ENCODE results near the gene SMYD3.

Gene SMYD3

GRCh38 chr1:246134789-246135188, 372.3 kb downstream of the SMYD3 start (continued):
- no peak for TF ChIP-seq ZNF621 (tag by site-specific recombination; IDR thresholded peaks at IDR 0.05)
- TF ChIP-seq ZNF549 (tag by site-specific recombination; IDR thresholded peaks at IDR 0.05): no peak
- no peak for TF ChIP-seq IKZF3 (tag by site-specific recombination; IDR thresholded peaks at IDR 0.05)

DNA sequence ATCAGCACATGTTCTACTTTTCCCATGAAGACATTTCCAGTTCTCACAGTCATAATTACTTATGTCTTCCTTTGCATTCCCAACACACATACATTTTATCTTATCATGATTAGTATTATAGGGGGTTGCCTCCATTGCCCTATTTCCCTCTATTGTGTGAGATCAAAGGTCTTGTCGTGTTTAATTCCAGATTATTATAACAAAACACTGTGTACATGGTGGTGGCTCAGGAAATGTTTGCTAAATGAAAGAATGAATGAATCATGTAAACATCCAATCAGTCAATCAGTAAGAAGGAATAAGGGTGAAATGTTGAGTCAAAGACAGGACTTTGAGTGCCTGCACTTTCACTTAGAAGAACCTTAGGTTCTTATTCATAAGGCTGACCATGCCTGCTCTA, 376.0 kb downstream of the SMYD3 start:
- POLR2A ChIA-PET: no interaction called here
- Histone ChIP-seq H3K4me3 (ENCODE audit: low read depth, low read length) (no peak overlapping the region), H3K4me1 (ENCODE audit: control insufficient read depth, insufficient read depth, low read length) (no peaks in the 10 kb centered on the region), H3K36me3 (ENCODE audit: control insufficient read depth in 2 of 2, insufficient read depth in 1 of 2, low read length in 2 of 2) (no peaks in the 10 kb centered on the region), H3K27ac (ENCODE audit: extremely low read depth, low read depth, low read length) (no peak overlapping the region), H3K9me3 (ENCODE audit: control insufficient read depth, insufficient read depth, low read depth, low read length) (no peaks in the 10 kb centered on the region)
- CTCF ChIA-PET: no interaction called here
- TF ChIP-seq ZBTB44 (tag by site-specific recombination; IDR thresholded peaks at IDR 0.05): no peak
- no peak for TF ChIP-seq ZBTB48 (tag by site-specific recombination; IDR thresholded peaks at IDR 0.05)
- TF ChIP-seq ZNF692 (tag by site-specific recombination; IDR thresholded peaks at IDR 0.05): no peak
- TF ChIP-seq, protein P1, sequence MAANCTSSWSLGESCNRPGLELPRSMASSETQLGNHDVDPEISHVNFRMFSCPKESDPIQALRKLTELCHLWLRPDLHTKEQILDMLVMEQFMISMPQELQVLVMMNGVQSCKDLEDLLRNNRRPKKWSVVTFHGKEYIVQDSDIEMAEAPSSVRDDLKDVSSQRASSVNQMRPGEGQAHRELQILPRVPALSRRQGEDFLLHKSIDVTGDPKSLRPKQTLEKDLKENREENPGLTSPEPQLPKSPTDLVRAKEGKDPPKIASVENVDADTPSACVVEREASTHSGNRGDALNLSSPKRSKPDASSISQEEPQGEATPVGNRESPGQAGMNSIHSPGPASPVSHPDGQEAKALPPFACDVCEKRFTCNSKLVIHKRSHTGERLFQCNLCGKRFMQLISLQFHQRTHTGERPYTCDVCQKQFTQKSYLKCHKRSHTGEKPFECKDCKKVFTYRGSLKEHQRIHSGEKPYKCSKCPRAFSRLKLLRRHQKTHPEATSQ (tag by site-specific recombination; IDR thresholded peaks at IDR 0.05): no peak
- TF ChIP-seq, protein P2, sequence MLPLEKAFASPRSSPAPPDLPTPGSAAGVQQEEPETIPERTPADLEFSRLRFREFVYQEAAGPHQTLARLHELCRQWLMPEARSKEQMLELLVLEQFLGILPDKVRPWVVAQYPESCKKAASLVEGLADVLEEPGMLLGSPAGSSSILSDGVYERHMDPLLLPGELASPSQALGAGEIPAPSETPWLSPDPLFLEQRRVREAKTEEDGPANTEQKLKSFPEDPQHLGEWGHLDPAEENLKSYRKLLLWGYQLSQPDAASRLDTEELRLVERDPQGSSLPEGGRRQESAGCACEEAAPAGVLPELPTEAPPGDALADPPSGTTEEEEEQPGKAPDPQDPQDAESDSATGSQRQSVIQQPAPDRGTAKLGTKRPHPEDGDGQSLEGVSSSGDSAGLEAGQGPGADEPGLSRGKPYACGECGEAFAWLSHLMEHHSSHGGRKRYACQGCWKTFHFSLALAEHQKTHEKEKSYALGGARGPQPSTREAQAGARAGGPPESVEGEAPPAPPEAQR (tag by site-specific recombination; IDR thresholded peaks at IDR 0.05): no peak
- no peak for TF ChIP-seq ZNF214 (tag by site-specific recombination; IDR thresholded peaks at IDR 0.05; ENCODE audit: borderline replicate concordance)
- no peak for TF ChIP-seq ZNF830 (tag by site-specific recombination; IDR thresholded peaks at IDR 0.05; ENCODE audit: low read depth)
- TF ChIP-seq KLF8 (tag by site-specific recombination; IDR thresholded peaks at IDR 0.05): no peak
- no peak for TF ChIP-seq ZNF175 (tag by site-specific recombination; IDR thresholded peaks at IDR 0.05)
- no peak for TF ChIP-seq ZSCAN30 (tag by site-specific recombination; IDR thresholded peaks at IDR 0.05)
- no peak for TF ChIP-seq ZNF626 (tag by site-specific recombination; IDR thresholded peaks at IDR 0.05)
- no peak for TF ChIP-seq GLI4 (tag by site-specific recombination; IDR thresholded peaks at IDR 0.05)
- no peak for TF ChIP-seq GLIS2 (tag by site-specific recombination; IDR thresholded peaks at IDR 0.05)
- TF ChIP-seq ZNF558 (tag by site-specific recombination; IDR thresholded peaks at IDR 0.05): no peak
- no peak for TF ChIP-seq ZNF776 (tag by site-specific recombination; IDR thresholded peaks at IDR 0.05; ENCODE audit: borderline replicate concordance)

DNA sequence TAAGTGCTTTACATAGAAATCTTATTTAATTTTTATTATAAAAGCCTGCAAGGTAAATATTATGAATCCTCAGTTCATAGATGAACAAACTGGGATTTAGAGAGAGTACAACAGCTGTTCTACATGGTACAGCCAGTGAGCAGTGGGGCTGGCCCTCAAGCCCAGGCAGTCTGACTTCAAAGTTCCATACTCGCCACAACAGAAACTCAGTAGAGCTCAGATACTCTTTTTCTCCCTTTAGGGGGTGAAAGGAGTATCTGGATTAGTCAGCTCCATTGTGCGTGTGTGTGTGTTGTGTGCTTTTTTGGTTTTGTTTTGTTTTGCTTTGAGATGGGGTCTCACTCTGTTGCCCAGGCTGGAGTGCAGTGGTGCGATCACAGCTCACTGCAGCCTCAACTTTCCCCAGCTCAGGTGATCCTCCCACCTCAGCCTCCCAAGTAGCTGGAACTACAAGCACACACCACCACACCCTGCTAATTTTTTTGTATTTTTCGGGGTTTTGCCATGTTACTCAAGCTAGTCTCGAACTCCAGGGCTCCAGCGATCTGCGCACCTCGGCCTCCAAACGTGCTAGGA, 378.5 kb downstream of the SMYD3 start:
- H3K27ac ChIP-seq (ENCODE audit: extremely low read depth, low read depth, low read length): no peak overlapping the region
- H3K36me3 ChIP-seq (ENCODE audit: control insufficient read depth in 2 of 2, insufficient read depth in 1 of 2, low read length in 2 of 2): no peaks in the 10 kb centered on the region
- H3K4me1 ChIP-seq (ENCODE audit: control insufficient read depth, insufficient read depth, low read length): no peaks in the 10 kb centered on the region
- ChIA-PET CTCF (no interaction called here), POLR2A (no interaction called here)
- no peaks in the 10 kb centered on the region for H3K9me3 ChIP-seq (ENCODE audit: control insufficient read depth, insufficient read depth, low read depth, low read length)
- H3K4me3 ChIP-seq (ENCODE audit: low read depth, low read length): no peak overlapping the region
- TF ChIP-seq ZNF513 (tag by site-specific recombination; IDR thresholded peaks at IDR 0.05) (no peak), ZNF747 (tag by site-specific recombination; IDR thresholded peaks at IDR 0.05) (no peak), BCL11B (tag by site-specific recombination; IDR thresholded peaks at IDR 0.05; ENCODE audit: low read depth) (no peak), KLF16 (tag by site-specific recombination; IDR thresholded peaks at IDR 0.05) (no peak), WT1 (tag by site-specific recombination; IDR thresholded peaks at IDR 0.05) (no peak), ZNF391 (tag by site-specific recombination; IDR thresholded peaks at IDR 0.05; ENCODE audit: borderline replicate concordance, low read depth) (no peak)
- TF ChIP-seq, protein P3, sequence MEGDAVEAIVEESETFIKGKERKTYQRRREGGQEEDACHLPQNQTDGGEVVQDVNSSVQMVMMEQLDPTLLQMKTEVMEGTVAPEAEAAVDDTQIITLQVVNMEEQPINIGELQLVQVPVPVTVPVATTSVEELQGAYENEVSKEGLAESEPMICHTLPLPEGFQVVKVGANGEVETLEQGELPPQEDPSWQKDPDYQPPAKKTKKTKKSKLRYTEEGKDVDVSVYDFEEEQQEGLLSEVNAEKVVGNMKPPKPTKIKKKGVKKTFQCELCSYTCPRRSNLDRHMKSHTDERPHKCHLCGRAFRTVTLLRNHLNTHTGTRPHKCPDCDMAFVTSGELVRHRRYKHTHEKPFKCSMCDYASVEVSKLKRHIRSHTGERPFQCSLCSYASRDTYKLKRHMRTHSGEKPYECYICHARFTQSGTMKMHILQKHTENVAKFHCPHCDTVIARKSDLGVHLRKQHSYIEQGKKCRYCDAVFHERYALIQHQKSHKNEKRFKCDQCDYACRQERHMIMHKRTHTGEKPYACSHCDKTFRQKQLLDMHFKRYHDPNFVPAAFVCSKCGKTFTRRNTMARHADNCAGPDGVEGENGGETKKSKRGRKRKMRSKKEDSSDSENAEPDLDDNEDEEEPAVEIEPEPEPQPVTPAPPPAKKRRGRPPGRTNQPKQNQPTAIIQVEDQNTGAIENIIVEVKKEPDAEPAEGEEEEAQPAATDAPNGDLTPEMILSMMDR (tag by site-specific recombination; IDR thresholded peaks at IDR 0.05): no peak
